HepG2 (cell line): ENCODE results near the gene ACSM5. TPM values are rescaled to one million over a fixed set of nuclear protein-coding genes. Genes with fewer than 3 reads are reported as not detected.

Experiments used
- ATF1 ChIP-seq: IDR thresholded peaks from 2 replicates; pipeline ENCODE4 v1.6.1; 2016; ENCODE audit warnings: mild to moderate bottlenecking, control low read depth
- DMAP1 ChIP-seq: IDR thresholded peaks from 2 replicates; pipeline ENCODE4 v1.6.1; 2016
- DNMT1 ChIP-seq: sonication (generic); formaldehyde crosslinking; IDR thresholded peaks from 2 replicates; pipeline ENCODE4 v1.5.1; 2020; ENCODE audit warnings: mild to moderate bottlenecking, missing genetic modification reagents
- KLF16 ChIP-seq, 2 experiments: sonication (generic) in 1 of 2; formaldehyde crosslinking in 1 of 2; IDR thresholded peaks; 2 replicates each; pipeline versions ENCODE4 v1.6.1 to v1.8.0; 2016 to 2023; ENCODE audit warnings: missing genetic modification reagents in 2 of 2, missing compliant biosample characterization in 1 of 2
- MAFG ChIP-seq: sonication (generic); formaldehyde crosslinking; IDR thresholded peaks from 2 replicates; pipeline ENCODE4 v1.5.1; 2020; ENCODE audit warnings: mild to moderate bottlenecking, missing genetic modification reagents
- NRL ChIP-seq: sonication (generic); formaldehyde crosslinking; IDR thresholded peaks from 2 replicates; pipeline ENCODE4 v1.5.0; 2020; ENCODE audit warnings: missing genetic modification reagents, mild to moderate bottlenecking, moderate library complexity, borderline replicate concordance
- PAWR ChIP-seq: sonication (generic); formaldehyde crosslinking; IDR thresholded peaks from 2 replicates; pipeline ENCODE4 v1.4.0; 2020; ENCODE audit warnings: missing genetic modification reagents, mild to moderate bottlenecking, borderline replicate concordance
- SIN3A ChIP-seq: IDR thresholded peaks from 2 replicates; pipeline ENCODE4 v1.6.1; 2011; ENCODE audit warnings: low read depth, mild to moderate bottlenecking, control low read depth, low read length, borderline replicate concordance
- TAF15 ChIP-seq: fragments of 200-400 bp; formaldehyde crosslinking; IDR thresholded peaks from one replicate; pipeline ENCODE4 v1.6.1; 2018; ENCODE audit warnings: mild to moderate bottlenecking, low read depth, low read length; ENCODE audit not compliant: poor library complexity, severe bottlenecking
- TGIF2 ChIP-seq: IDR thresholded peaks from 2 replicates; pipeline ENCODE4 v1.6.1; 2016; ENCODE audit warnings: control low read depth, missing compliant biosample characterization
- ZBTB7A ChIP-seq: sonication (generic); formaldehyde crosslinking; IDR thresholded peaks from 2 replicates; pipeline ENCODE4 v1.8.0; 2022; ENCODE audit warnings: mild to moderate bottlenecking, missing genetic modification reagents
- ZKSCAN8 ChIP-seq: IDR thresholded peaks from 2 replicates; pipeline ENCODE4 v1.6.1; 2016; ENCODE audit warnings: borderline replicate concordance, missing genetic modification reagents, missing compliant biosample characterization
- ZNF33A ChIP-seq: sonication (generic); formaldehyde crosslinking; IDR thresholded peaks from 2 replicates; pipeline ENCODE4 v1.5.1; 2020; ENCODE audit warnings: missing genetic modification reagents, mild to moderate bottlenecking, moderate library complexity, borderline replicate concordance
- ZNF367 ChIP-seq: sonication (generic); formaldehyde crosslinking; IDR thresholded peaks from 2 replicates; pipeline ENCODE4 v1.4.0; 2020; ENCODE audit warnings: missing genetic modification reagents, borderline replicate concordance
- polyA plus RNA-seq, 8 experiments: library from polyadenylated mRNA; depleted of rRNA in 3 of 8; stranded (reverse) in 7 of 8; unstranded in 1 of 8; fragments of >200 nt; fragmentation: Illumina TruSeq in 4 of 8; extraction: Trizol in 4 of 8; gene quantifications; 2 replicates each; pipeline versions ENCODE4 v1.2.1 to v1.2.3, GENCODE V29; 2011 to 2016; ENCODE audit warnings: low read depth in 4 of 8, missing spikeins in 1 of 8, mixed read lengths in 1 of 8; ENCODE audit not compliant: insufficient read depth in 1 of 8
- total RNA-seq, 5 experiments: library from RNA; depleted of rRNA; stranded (reverse); fragments of >200 nt; fragmentation: Illumina TruSeq; extraction: Trizol; gene quantifications; 2 replicates each; pipeline ENCODE4 v1.2.3, GENCODE V29; 2016; ENCODE audit warnings: low read depth in 1 of 5
- TF ChIP-seq, protein P1 (sequence below): sonication (generic); formaldehyde crosslinking; IDR thresholded peaks from 2 replicates; pipeline ENCODE4 v1.4.0; 2020; ENCODE audit warnings: missing genetic modification reagents
- TF ChIP-seq, protein P2 (sequence below): sonication (generic); formaldehyde crosslinking; IDR thresholded peaks from 2 replicates; pipeline ENCODE4 v1.8.0; 2022; ENCODE audit warnings: missing genetic modification reagents, mild to moderate bottlenecking, moderate library complexity, borderline replicate concordance
- TF ChIP-seq, protein P3 (sequence below): sonication (generic); formaldehyde crosslinking; IDR thresholded peaks from 2 replicates; pipeline ENCODE4 v1.5.1; 2020; ENCODE audit warnings: missing genetic modification reagents, mild to moderate bottlenecking, borderline replicate concordance
- TF ChIP-seq, protein P4 (sequence below): sonication (generic); formaldehyde crosslinking; IDR thresholded peaks from 2 replicates; pipeline ENCODE4 v1.9.0; 2021; ENCODE audit warnings: missing genetic modification reagents, borderline replicate concordance
- TF ChIP-seq, protein P5 (sequence below): sonication (generic); formaldehyde crosslinking; IDR thresholded peaks from 2 replicates; pipeline ENCODE4 v1.4.0; 2020; ENCODE audit warnings: missing genetic modification reagents

ACSM5 gene
- total and polyA plus RNA-seq, 2 of the 13 experiments (the other 11 are each of a cell fraction or from before 2014, with no cell fraction given) = 9.1 to 15.0 TPM

DNA sequence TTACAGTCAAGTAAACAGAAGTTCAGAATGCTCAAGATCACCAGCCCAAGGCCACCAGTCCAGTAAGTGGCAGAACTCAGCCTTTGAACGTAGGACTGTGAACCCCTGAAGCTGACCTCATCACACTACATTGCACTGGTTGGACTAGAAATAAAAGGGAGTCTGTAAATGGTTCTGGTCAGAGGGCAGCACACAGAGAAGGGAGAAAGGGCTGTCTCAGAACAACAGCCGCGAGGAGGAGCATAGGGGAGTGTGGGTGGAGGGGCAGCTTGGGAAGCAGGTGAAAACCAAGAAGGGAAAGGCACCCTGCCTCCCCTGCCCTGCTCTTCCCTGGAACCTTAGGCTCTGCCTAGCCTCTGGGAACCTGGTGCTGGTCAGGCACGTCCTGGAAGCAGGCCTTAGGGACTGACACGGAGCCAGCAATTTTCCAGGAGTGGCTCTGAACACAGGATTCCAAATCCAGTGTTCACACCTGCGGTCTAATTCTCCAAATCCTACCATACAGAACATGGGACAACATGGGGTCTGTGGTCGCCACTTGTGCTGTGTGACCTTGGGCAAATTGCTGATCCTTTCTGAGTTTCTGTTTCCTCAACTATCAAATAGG, 11.8 kb upstream of the ACSM5 start (continued):
- TF ChIP-seq, protein P1, sequence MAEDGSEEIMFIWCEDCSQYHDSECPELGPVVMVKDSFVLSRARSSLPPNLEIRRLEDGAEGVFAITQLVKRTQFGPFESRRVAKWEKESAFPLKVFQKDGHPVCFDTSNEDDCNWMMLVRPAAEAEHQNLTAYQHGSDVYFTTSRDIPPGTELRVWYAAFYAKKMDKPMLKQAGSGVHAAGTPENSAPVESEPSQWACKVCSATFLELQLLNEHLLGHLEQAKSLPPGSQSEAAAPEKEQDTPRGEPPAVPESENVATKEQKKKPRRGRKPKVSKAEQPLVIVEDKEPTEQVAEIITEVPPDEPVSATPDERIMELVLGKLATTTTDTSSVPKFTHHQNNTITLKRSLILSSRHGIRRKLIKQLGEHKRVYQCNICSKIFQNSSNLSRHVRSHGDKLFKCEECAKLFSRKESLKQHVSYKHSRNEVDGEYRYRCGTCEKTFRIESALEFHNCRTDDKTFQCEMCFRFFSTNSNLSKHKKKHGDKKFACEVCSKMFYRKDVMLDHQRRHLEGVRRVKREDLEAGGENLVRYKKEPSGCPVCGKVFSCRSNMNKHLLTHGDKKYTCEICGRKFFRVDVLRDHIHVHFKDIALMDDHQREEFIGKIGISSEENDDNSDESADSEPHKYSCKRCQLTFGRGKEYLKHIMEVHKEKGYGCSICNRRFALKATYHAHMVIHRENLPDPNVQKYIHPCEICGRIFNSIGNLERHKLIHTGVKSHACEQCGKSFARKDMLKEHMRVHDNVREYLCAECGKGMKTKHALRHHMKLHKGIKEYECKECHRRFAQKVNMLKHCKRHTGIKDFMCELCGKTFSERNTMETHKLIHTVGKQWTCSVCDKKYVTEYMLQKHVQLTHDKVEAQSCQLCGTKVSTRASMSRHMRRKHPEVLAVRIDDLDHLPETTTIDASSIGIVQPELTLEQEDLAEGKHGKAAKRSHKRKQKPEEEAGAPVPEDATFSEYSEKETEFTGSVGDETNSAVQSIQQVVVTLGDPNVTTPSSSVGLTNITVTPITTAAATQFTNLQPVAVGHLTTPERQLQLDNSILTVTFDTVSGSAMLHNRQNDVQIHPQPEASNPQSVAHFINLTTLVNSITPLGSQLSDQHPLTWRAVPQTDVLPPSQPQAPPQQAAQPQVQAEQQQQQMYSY = no peak
- TF ChIP-seq ZNF367 (CRISPR knock-in tag) = no peak
- no peak for TF ChIP-seq PAWR (CRISPR knock-in tag)
- TF ChIP-seq TAF15 = no peak
- no peak for TF ChIP-seq DMAP1 (CRISPR knock-in tag)
- TF ChIP-seq ZNF33A (CRISPR knock-in tag) = 0 out of 2 replicates have a peak, but pooled peaks have one; percentile 19
- TF ChIP-seq, protein P2, sequence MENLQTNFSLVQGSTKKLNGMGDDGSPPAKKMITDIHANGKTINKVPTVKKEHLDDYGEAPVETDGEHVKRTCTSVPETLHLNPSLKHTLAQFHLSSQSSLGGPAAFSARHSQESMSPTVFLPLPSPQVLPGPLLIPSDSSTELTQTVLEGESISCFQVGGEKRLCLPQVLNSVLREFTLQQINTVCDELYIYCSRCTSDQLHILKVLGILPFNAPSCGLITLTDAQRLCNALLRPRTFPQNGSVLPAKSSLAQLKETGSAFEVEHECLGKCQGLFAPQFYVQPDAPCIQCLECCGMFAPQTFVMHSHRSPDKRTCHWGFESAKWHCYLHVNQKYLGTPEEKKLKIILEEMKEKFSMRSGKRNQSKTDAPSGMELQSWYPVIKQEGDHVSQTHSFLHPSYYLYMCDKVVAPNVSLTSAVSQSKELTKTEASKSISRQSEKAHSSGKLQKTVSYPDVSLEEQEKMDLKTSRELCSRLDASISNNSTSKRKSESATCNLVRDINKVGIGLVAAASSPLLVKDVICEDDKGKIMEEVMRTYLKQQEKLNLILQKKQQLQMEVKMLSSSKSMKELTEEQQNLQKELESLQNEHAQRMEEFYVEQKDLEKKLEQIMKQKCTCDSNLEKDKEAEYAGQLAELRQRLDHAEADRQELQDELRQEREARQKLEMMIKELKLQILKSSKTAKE = no peak; the same call in 1 of the 2 replicates
- TF ChIP-seq ATF1 (CRISPR knock-in tag) = no peak
- TF ChIP-seq ZBTB7A (CRISPR knock-in tag) = no peak
- TF ChIP-seq KLF16 (CRISPR knock-in tag; IDR thresholded peaks at IDR 0.05) = 0 out of 4 replicates have a peak, but pooled peaks of 1 of the 2 experiments have one; percentile 54
- TF ChIP-seq ZKSCAN8 (CRISPR knock-in tag) = no peak
- no peak for TF ChIP-seq NRL (CRISPR knock-in tag)
- TF ChIP-seq, protein P3, sequence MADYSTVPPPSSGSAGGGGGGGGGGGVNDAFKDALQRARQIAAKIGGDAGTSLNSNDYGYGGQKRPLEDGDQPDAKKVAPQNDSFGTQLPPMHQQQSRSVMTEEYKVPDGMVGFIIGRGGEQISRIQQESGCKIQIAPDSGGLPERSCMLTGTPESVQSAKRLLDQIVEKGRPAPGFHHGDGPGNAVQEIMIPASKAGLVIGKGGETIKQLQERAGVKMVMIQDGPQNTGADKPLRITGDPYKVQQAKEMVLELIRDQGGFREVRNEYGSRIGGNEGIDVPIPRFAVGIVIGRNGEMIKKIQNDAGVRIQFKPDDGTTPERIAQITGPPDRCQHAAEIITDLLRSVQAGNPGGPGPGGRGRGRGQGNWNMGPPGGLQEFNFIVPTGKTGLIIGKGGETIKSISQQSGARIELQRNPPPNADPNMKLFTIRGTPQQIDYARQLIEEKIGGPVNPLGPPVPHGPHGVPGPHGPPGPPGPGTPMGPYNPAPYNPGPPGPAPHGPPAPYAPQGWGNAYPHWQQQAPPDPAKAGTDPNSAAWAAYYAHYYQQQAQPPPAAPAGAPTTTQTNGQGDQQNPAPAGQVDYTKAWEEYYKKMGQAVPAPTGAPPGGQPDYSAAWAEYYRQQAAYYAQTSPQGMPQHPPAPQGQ (CRISPR knock-in tag) = no peak
- TF ChIP-seq DNMT1 = no peak
- TF ChIP-seq SIN3A = no peak
- TF ChIP-seq TGIF2 (CRISPR knock-in tag) = no peak
- TF ChIP-seq, protein P4, sequence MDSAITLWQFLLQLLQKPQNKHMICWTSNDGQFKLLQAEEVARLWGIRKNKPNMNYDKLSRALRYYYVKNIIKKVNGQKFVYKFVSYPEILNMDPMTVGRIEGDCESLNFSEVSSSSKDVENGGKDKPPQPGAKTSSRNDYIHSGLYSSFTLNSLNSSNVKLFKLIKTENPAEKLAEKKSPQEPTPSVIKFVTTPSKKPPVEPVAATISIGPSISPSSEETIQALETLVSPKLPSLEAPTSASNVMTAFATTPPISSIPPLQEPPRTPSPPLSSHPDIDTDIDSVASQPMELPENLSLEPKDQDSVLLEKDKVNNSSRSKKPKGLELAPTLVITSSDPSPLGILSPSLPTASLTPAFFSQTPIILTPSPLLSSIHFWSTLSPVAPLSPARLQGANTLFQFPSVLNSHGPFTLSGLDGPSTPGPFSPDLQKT = no peak
- TF ChIP-seq, protein P5, sequence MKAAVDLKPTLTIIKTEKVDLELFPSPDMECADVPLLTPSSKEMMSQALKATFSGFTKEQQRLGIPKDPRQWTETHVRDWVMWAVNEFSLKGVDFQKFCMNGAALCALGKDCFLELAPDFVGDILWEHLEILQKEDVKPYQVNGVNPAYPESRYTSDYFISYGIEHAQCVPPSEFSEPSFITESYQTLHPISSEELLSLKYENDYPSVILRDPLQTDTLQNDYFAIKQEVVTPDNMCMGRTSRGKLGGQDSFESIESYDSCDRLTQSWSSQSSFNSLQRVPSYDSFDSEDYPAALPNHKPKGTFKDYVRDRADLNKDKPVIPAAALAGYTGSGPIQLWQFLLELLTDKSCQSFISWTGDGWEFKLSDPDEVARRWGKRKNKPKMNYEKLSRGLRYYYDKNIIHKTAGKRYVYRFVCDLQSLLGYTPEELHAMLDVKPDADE (CRISPR knock-in tag) = no peak
- 0 out of 2 replicates have a peak, but pooled peaks have one; percentile 10 for TF ChIP-seq MAFG (CRISPR knock-in tag)
